GM10248 (cell line): ENCODE data around the gene PCED1B.

Experiments used
- CTCF ChIA-PET: fragments of 300-600 bp; sonication (Branson Sonifier 250); formaldehyde crosslinking; extraction: SDS; loops from one replicate; lab custom pipeline; 2021; ENCODE audit warnings: antibody characterized with exemption; lab: Yijun Ruan, JAX
- POLR2A ChIA-PET: fragments of 350-650 bp; sonication (Branson Sonifier 250); formaldehyde crosslinking; extraction: SDS; loops from one replicate; lab custom pipeline; 2020; ENCODE audit warnings: antibody characterized with exemption; lab: Yijun Ruan, JAX
- DNase-seq: peaks from one replicate; pipeline ENCODE4 v3.0.0; 2012; ENCODE audit errors: extremely low spot score
- CTCF ChIP-seq: IDR thresholded peaks from 2 replicates; pipeline ENCODE4 v1.5.1; 2012; ENCODE audit warnings: mild to moderate bottlenecking, low read depth; ENCODE audit errors: extremely low read depth, missing control alignments, control extremely low read depth

Gene PCED1B

DNA sequence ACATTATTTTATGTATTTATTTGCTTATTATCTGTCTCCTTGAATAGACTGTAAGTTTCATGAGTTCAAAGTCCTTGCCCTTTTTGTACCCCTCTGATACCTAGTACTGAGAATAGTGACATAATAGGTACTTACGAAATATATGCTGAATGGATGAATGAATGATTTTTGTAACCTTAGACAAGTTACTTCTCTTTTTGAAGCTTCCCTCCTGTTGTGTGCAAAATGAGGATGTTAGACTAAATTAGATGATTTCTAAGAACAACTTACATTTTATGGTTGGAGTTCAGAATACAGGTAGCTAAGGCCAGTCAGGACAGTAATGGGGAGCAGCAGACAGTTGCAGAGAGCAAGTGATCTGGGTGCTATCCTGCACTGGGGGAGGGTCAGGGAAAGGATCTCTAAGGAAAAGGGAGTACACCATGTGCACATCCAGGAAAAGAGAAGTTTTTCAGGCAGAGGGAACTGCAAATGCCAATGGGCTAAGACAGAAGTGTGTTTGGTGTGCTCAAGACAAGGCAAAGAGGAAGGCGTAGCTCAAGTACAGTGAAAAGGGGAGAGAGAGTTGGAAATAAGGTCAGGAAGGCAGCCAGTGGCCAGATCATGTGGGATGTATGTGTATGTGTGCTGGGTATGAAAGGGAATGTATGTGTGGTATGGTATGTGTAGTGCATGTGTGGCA lies 59.7 kb downstream of the PCED1B start:
- TF ChIP-seq CTCF: no peak
- POLR2A ChIA-PET: no interaction called here
- CTCF ChIA-PET: interaction anchor here (2.9 kb wide), 1 partner anchor 69 kb away, joined by 9 read pairs; no protein-coding TSS in a partner anchor
- no peak for DNase-seq

GRCh38 chr12:47141459-47141858 lies 62.0 kb downstream of the PCED1B start:
- CTCF ChIA-PET: interaction anchor here (1.3 to 2.9 kb wide), 3 partner anchors 8 to 71 kb away, joined by 5 to 9 read pairs (median 7); no protein-coding TSS in a partner anchor
- DNase-seq: no peak
- POLR2A ChIA-PET: no interaction called here
- no peak for TF ChIP-seq CTCF

- no peak for DNase-seq
- CTCF ChIA-PET: interaction anchor here (2.6 kb wide), 1 partner anchor 10 kb away, joined by 9 read pairs; no protein-coding TSS in a partner anchor
- no peak for TF ChIP-seq CTCF
- POLR2A ChIA-PET: no interaction called here
Measured at GRCh38 chr12:47144769-47145168, 65.3 kb downstream of the PCED1B start.

GRCh38 chr12:47145188-47145587 lies 65.8 kb downstream of the PCED1B start:
- CTCF ChIA-PET: interaction anchor here (0.9 to 2.6 kb wide), 2 partner anchors 8 to 10 kb away, joined by 4 to 9 read pairs; no protein-coding TSS in a partner anchor
- TF ChIP-seq CTCF: no peak
- POLR2A ChIA-PET: no interaction called here
- DNase-seq: no peak

- POLR2A ChIA-PET: no interaction called here
- no peak for TF ChIP-seq CTCF
- CTCF ChIA-PET: no interaction called here
- DNase-seq: no peak
Measured at GRCh38 chr12:47147739-47148138, 68.3 kb downstream of the PCED1B start.

DNA sequence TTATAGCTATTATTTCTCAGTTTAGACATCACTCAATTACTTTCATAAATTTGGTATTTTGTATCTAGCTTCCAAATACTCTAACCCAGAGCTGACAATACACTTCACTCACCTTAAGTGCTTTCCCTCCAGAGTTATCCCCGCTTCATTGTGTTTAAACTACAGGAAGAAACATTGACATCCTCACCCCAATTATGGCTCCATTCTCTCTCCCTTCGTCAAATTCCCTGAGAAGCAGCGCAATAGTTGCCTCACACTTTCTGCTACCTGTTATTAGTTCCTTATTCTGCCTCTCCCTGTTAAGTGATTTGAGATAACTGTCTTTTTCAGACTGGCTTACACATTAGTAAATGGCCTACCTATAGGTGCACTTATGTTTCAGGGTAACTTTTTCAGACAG lies 69.7 kb downstream of the PCED1B start:
- DNase-seq: no peak
- ChIA-PET POLR2A (no interaction called here), CTCF (interaction anchor here (2.2 kb wide), 1 partner anchor 8 kb away, joined by 7 read pairs; no protein-coding TSS in a partner anchor)
- no peak for TF ChIP-seq CTCF
